CD1c-positive myeloid dendritic cell (primary cell): Measurements from ENCODE around the gene THRB.

Experiments
- DNase-seq: peaks from one replicate; pipeline ENCODE4 v3.0.0-alpha.2; 2016; ENCODE audit errors: extremely low spot score

The THRB gene

DNA sequence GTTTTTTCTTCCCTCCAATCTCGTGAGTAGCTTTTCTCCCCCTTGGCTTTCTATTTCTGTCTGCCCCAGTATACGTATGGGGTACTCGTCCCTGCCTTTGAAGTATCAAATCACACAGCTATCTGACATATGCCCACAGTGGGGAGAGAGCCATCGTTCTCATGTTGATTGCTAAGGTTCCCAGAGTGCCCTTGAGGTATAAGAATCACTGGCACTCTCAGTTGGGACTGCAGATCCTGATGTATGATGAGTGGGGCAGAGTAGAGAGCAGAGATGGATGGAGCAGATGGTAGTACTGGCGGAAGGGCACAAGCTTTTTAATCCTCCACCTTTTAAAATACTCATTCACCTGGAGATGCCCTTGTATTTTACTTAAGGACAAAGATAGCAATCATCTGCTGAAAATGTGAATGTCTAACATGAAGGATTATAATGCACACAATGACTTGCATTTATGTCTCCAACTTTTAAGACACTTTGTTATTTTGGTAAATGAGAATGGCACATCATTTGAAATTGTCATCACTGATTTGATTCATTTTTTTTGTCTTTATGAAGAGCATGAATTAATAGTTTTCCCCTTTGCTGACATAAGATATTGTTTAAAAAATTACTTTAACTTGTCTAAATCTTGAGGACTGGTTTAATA, 310.0 kb downstream of the THRB start:
- no peak for DNase-seq

DNA sequence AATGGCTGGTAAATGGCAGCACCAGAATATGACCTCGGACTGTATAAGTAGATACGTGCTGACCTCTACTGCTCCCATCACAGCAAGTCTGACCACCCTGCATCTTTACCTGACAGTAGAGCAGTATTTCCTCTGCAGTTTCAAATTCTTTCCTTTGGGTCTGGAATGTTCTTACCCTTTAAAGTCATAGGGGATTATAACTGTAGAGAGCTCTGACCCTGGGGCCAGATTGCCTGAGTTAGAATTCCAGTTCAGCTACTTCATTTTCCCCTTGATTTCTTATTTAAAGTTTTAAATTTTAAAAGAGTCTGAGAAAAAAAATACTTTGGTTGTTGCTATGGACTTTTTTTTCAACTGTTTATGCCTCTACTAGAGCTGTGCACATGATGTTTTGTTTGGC, 311.9 kb downstream of the THRB start:
- no peak for DNase-seq

DNA sequence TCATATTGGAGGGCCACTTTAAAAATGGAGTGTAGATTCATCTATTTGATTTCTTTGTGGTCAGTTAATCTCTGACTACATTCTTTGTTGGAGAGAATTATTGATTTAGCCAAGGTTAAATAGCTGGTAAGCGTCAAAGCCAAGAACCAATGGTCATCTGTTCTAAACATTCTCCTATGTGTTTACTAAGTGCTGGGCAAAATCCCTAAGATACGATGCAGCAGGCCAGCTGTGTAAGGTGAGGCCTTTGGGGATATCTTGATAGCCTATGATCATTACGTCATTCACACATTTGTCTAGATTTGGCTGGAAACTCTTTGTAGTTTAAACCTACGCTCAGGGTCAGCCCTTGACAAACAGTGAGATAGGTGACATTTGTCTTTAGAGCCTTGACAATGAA, 313.4 kb downstream of the THRB start:
- DNase-seq, result no peak

DNA sequence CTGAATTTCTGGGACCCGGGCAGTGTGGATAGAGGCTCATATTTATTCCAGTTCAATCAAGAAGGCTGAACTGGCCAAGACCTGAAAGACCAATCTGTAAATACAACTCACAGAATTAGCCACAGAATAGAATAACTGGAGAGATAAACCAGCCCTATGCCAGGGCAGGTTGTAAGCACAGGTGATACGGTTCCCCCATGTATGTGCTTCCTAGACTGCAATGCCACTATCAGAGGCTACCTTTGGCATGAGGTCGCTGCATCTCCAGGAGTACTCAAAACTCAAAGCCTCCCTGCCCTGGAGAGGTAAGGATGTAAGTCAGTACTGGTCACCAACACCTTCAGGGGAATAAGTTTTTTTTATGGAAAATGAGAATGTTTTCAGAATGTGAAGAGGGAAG, 314.0 kb downstream of the THRB start:
- no peak for DNase-seq

DNA sequence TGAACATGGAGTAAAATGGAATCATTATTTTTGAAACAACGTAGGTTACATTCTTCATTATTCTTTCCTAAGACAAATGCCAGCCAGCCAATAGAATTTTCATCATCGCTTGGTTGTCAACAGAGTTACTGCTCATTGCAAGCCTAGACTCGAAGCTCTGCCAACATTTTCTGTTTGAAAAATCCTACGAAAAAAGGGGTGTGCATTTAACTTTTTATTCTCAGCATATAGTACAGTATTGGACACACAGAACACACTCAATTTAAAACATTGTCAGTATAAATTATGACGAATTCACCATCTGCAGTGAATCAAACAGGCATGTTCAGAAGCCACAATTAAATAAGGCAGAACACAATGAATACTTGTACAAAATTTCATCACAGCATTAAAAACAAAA, 317.4 kb downstream of the THRB start:
- DNase-seq, result no peak

DNA sequence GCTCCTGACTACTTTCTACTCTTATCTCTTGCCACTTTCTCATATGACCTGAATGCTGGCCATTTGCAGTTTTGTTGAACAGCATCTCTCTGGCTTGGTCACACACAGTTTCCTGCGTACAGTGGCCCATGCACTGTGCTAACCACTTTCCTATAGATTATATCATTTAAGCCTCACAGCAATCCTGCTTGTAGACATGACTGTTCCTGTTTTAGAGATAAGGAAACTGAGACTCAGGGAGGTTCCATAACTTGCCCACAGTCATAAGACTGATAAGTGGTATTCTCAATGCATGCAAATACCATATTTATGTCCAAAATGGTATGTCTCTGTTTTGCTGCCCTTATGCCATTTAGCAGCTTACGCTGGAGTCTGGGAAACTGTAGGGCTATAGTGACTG, 320.0 kb downstream of the THRB start:
- DNase-seq, result no peak

DNA sequence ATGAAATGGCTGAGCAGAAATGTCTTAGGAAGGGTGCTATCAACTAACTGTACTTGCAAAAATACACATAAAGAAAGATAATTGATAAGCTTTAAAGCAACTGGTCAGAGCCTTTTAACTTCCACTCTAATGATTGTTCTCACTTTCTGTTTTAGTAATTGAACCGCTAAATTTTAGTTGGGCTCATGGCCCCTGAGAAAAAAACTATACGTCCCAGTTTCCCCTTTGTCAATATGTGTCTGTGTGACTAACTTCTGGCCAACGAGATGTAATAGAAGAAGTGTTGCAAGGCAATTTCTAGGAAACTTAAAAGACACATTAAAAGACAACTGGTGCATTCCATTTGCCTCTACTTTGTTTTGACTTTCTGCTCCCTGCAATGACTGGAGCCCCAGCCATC, 325.7 kb downstream of the THRB start:
- DNase-seq, result no peak

DNA sequence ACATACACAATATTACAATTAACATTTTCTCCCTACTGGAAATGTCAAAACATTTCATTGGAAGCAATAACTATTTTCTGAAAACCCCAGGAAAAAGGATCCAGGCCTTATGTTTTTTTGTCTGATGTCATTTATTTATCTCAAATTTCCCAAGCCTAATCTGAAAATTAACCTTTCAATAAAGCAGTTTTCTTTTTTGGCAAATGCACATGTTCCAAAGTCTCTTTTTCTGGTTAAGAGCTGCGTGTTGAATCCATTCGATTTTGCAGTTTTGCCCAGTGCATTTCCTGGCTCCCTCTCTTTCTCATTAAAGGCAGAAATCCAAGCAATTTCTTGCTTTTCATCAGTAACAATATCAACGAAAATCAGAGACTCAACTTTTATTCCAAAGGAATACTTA, 327.2 kb downstream of the THRB start:
- no peak for DNase-seq

DNA sequence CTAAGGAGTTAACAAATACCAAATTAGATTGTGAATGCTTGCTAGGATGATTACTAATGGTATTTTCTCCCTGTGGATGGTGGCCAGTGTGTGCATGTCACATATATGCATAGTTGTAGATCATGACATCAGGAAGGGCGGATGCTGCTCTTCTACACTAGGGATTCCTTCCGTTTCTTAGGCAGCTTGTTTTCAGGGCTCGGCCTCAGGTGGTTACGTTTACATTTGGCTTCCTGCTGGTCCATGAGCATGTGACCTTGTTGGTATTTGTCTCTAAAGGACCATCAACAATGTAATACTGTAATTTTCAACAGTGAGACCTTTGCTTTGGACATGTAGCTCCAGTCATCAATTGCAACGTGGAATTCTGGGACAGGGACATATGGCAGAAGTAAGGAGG, 328.1 kb downstream of the THRB start:
- no peak for DNase-seq

DNA sequence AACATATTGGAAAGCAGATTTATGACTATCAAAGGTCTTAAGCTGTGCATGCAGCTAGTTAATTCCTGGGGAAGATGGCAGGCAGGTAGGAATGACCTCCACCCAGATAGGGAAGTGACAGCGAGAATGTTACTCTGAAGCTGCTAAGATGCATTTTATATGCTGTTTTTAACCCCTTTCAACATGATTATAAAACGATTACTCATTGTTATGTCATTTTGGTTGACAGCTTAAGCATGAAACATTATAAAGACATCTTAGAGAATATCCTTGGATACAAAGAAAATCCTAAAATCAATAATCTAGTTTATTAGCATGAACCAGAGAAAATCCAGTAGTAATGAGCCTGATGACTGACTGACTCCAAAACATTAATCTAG, 329.1 kb downstream of the THRB start:
- DNase-seq, result no peak

DNA sequence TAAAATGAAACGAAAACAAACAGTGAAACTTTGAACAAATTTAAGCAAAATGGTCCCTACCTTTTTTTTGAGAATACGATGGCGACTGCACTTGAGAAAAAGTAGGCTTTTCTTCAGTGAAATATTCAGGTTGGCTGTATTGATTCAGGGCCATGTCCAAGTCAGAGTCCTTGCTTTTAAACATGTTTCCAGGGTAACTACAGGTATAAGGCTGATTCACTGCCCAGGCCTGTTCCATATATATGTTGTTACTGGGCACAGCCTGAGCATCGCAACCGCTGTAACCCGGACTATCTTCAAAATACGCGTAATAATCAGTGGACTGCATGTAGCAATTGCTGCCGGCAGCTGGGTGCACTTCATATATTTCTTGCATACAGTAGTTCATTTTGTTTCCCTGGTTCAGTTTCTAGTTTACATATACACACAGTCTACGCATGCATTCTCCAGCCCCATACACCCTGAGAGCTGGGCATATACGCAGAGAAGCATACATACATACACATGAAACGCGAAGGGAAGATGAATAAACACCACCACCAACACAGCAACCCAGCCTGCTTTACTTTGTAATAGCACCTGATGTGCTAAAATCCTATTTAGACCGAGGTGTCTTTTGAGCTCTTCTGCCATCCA, 329.6 kb downstream of the THRB start:
- DNase-seq, result no peak

DNA sequence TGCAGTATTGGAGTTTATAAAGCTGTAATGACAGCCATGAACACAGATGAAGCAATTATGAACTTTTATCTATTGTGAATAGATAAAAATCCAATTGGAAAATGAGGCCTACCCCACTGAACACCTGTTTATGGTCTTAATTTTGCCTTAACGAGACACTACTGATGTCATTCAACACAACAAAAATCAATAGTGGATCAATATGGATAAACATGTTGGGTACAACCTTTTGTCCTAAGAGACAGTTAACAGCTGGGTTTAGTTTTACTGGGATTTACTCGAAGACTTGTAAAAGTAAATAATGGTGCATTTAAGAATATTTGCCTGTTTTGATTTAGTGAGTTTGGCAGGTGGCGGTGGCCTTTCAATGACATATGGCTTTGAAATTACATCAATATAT, 331.7 kb downstream of the THRB start:
- no peak for DNase-seq

DNA sequence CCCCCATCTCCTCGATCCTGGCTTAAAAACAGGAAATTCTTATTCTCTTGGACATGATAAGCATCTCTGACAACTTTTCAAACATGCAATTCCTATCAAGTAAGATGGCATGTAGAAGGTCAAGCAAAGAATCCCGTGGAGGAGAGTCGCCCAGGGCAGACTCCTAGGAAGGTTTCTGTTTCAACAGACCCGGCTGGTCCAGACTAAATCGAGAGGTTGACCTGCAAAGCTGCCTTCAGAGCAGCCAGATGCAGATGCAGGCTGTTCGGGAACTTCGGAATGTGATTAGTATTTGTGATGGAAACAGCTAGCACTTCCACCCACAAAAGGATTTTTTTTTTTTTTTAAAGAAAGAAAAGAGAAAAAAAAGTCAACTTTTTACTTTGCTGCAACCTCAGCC, 332.8 kb downstream of the THRB start:
- DNase-seq, result no peak

DNA sequence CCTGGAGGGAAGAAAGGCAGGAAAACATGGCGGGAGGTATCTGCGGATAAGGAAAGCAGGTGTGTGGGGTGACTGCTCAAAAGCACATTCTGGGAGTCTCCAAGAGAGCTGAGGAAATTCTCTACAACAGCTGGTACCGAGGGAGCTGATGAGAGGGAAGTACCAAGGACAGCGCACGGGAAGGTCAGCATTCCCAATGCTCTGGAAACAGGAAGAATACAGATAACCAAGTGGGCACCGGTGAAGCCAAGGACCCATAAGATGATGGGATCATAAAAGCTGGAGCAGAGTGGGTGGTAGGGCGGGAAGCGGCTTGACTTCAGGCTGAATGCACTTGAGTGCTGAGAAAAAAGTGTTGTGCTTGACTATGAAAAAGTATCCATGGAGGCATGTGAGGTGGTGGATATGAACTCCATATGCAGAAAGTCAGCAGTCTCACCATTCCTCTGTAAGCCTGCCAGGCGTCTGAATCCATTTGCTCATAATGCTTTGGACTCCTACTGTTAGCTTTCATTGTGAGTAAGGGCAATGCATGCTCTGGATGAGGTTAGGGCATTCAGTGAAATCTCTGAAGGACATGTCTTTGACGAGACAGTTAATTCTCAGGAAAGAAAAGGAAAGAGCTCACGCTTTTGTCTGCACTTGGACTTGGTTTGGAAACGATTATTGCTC, 334.1 kb downstream of the THRB start:
- DNase-seq, result no peak

DNA sequence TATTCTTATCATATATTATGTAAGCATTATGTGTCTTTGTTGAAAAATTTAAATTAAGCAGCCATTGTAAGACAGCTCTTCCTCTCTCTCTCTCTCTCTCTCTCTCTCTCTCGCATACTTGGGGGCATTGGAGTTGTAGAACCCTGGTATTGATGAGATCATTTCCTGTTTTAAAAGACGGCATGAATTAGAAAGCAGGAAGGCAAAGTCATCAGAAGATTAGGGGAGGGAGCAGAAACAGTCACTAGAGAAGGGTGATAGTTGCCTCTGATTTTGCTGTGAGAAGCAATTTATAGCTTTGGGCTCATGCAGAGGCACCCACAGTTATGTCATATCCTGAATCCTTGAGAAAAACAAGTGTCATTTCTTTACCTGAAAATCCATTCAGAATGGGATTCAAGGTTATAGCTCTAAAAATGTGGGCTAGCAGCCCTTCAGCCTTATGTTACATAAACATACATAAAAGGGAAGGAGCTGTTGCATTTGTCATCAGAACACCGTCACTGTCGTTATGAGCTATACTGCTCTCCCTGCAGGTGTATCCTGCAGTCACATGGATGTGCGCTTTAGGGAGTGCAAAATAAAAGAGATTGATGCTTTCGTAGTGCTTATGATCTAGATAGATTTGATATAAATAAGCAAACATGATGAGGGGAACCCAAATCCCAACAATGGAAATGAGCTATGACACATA, 335.7 kb downstream of the THRB start:
- no peak for DNase-seq

DNA sequence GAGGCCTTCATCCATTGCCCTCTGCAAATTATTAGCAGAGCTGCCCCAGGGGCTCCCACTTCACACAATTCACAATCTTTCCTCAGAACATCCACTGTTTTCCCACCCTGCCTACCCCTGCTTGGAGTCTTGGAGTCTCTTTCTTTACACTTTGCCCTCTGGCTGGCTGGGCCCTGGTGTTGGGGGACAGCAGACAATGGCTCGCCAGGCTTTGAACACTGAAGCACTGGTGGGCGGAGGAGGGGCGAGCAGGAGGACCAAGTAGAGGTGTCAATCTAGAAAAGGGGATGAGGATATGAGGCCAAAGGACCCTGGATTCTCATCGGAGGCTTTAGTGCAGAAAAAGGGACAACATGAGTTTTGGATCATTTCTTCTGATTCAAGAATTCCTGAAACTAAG, 337.5 kb downstream of the THRB start:
- no peak for DNase-seq

DNA sequence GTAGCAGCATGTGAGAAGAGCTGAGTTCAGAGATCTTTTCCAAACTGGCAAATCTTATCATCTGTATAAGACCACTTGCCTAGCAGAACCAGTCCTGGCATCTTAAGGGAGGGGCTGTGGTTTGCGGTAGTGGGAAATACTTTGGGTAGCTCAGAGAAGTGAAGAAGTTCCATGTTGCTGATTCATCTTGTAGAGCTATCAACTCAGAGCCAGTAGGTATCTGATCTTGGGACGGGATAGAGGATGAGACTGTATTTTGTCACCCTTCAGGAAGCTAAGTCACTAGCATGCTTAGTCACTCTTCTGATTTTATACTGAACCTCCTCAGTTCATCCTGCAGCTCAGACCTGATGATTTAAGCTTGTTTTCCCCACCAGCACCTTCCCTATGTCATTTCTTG, 338.2 kb downstream of the THRB start:
- DNase-seq, result no peak

DNA sequence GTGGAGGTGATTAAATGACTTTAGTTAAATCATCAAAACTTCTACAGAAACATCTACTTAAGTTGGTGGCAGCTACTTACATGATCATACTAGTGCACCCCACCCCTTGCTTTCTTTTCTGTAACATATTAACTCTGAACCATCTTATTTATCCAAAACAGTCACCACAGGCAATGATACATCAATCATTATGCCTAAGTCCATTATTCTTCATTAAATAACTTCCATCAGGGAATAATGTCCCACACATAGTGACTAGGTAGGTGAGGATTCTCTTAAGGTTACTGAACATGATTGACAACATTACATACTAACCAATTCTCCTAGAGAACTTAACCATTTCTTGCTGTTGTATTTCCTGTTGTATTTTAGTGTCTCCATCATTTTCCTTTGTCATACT, 339.4 kb downstream of the THRB start:
- DNase-seq, result no peak

DNA sequence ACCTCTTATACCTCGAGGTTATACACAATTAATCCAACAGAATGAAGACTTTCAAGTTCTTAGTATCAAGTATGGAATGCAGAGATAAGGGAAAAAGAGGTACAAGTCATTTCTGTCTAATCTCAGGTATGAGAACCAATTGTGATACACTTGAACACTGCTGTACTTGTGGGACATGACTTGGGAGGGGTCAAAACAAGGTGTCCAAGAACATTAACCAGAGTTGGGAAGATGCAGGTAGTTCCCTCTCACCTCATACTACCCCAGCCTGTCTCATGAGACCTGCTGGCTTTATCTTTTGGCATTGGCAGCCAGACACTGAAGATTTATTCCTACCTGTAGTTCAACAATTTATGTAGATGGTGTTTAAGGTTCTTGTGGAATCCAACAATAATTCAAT, 339.9 kb downstream of the THRB start:
- no peak for DNase-seq

DNA sequence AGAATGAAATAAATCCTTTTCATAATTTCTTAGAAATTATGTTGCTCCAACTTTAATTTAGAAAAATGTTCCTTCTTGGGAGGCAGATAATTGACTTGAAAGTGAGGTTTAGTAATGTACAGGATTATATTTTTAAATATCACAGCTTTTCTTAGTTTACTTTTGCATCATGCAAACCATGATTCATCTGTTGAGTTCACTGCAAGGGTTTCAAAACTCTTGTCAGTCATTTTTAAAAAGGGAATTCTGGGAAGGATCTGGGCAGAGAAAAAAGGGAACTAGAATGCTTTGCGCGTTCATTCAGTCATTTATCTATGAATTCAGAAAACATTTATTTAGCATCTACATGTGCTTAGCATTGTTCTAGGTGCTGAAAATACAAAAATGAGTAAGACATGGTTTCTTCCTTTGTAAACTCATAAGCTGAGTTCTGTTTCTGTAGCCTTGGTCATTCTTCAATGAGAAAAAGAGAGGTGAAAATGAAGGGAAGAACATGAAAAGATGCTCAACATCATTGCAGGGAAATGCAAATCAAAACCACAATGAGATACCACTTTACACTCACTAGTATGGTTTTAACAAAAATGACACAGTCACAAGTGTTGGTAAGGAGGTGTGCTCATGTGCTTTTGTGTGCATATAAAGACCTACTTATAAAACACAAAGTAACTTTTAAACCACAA, 340.5 kb downstream of the THRB start:
- DNase-seq, result peak; percentile 17

DNA sequence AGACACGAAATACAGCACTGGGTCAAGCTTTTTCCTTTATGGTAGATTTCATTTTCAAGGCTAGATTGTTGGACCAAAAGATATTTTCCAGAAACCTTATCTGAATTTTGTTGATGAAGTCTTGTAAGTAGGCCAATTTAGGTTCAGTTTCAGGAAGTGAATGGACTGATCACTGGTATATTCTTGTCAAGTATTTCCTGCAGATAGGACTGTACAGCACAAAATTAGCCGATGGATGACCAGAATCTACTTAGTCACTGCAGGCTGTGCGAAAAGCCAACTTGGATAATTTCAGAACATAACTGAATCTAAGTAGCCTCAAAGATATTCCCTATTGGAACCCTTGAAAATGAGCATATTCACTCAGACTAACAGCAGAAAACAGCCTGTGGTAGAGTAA, 343.1 kb downstream of the THRB start:
- DNase-seq, result no peak

DNA sequence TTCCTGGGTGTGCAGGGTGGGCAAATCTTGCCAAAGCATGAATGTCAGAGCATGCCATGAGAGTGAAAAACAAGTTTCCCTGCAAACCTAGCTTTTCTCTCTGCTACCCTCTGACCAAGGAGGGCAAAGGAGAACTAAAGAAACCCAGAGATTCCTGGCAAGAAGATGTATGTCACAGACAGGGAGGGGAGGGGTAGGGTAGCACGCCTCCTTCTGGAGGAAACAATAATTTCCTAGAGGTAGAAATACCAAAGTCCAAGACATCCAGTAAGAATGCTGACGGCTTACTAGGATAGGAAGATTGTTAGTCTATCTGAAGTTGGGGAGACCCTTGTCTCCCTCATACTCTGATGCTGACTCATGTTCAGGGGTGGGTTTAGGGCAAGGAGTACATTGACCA, 345.6 kb downstream of the THRB start:
- no peak for DNase-seq
